T-helper 9 cell (primary cell): ENCODE results near the gene SNAI3.

Source experiments
- DNase-seq: peaks from one replicate; pipeline ENCODE4 v3.0.0-alpha.2; 2020
- total RNA-seq, 2 donors: gene quantifications; one replicate each; lab custom pipeline; 2026; lab: John Stamatoyannopoulos, UW

Gene SNAI3
- total RNA-seq = 9.7 to 41.3 reads per million in 2 donors

- peak; percentile 84 for DNase-seq
These were observed at the start of gene SNAI3 for GRCh38 chr16:88686439-88687253. Gene SNAI3 (minus strand): TSS chr16:88686507. CDS start chr16:88686406, 101 bp downstream.

GRCh38 chr16:88736088-88736487 lies 49.8 kb upstream of the SNAI3 start:
- DNase-seq = no peak

- DNase-seq = no peak
These were observed 49.3 kb upstream of the SNAI3 start for GRCh38 chr16:88735616-88736015.

GRCh38 chr16:88735121-88735520 lies 48.8 kb upstream of the SNAI3 start:
- no peak for DNase-seq

GRCh38 chr16:88734361-88734728 lies 48.0 kb upstream of the SNAI3 start:
- DNase-seq = no peak

GRCh38 chr16:88733630-88734360 lies 47.5 kb upstream of the SNAI3 start:
- DNase-seq = no peak

GRCh38 chr16:88732961-88733294 lies 46.6 kb upstream of the SNAI3 start:
- no peak for DNase-seq

- no peak for DNase-seq
These were observed 46.1 kb upstream of the SNAI3 start for GRCh38 chr16:88732172-88732960.

- no peak for DNase-seq
These were observed 45.4 kb upstream of the SNAI3 start for GRCh38 chr16:88731699-88732098.

GRCh38 chr16:88730632-88731607 lies 44.6 kb upstream of the SNAI3 start:
- no peak for DNase-seq

GRCh38 chr16:88727871-88728270 lies 41.6 kb upstream of the SNAI3 start:
- DNase-seq = no peak

- DNase-seq = no peak
These were observed 40.7 kb upstream of the SNAI3 start for GRCh38 chr16:88726981-88727380.

- no peak for DNase-seq
These were observed 40.1 kb upstream of the SNAI3 start for GRCh38 chr16:88726408-88726749.

GRCh38 chr16:88725609-88726407 lies 39.5 kb upstream of the SNAI3 start:
- no peak for DNase-seq

- DNase-seq = no peak
These were observed 38.7 kb upstream of the SNAI3 start for GRCh38 chr16:88724855-88725555.

- DNase-seq = no peak
These were observed 37.6 kb upstream of the SNAI3 start for GRCh38 chr16:88723911-88724310.

GRCh38 chr16:88723507-88723887 lies 37.2 kb upstream of the SNAI3 start:
- DNase-seq = no peak

GRCh38 chr16:88722784-88723506 lies 36.6 kb upstream of the SNAI3 start:
- DNase-seq = no peak

GRCh38 chr16:88721815-88722755 lies 35.8 kb upstream of the SNAI3 start:
- DNase-seq = no peak
